Astrocyte (in vitro differentiated cells and primary cell): ENCODE measurements around the gene ZNF207. TPM values are rescaled to one million over a fixed set of nuclear protein-coding genes. Genes with fewer than 3 reads are reported as not detected.

ENCODE experiments used
- DNase-seq: peaks from one replicate; pipeline ENCODE4 v3.0.0-alpha.2; 2010; ENCODE audit warnings: low read depth
- FAIRE-seq: peaks from 2 replicates; lab custom pipeline; 2011; peaks lifted over from hg19 to GRCh38; lab: Jason Lieb, UNC
- H2AFZ ChIP-seq: 2 replicates; pipeline ENCODE4 v1.6.0; 2012; ENCODE audit warnings: low read depth, low read length, inconsistent platforms
- H3K27ac ChIP-seq: 2 replicates; pipeline ENCODE4 v1.5.1; 2011; ENCODE audit warnings: low read depth, low read length, inconsistent platforms
- H3K27me3 ChIP-seq: 2 replicates; pipeline ENCODE4 v1.6.0; 2011; ENCODE audit warnings: low read length, inconsistent platforms; ENCODE audit not compliant: insufficient read depth
- H3K36me3 ChIP-seq: 2 replicates; pipeline ENCODE4 v1.5.1; 2011; ENCODE audit warnings: low read length, inconsistent platforms; ENCODE audit not compliant: insufficient read depth
- H3K4me1 ChIP-seq: 2 replicates; pipeline ENCODE4 v1.5.1; 2011; ENCODE audit warnings: low read length, inconsistent platforms; ENCODE audit not compliant: insufficient read depth
- H3K4me2 ChIP-seq: 2 replicates; pipeline ENCODE4 v1.6.0; 2012; ENCODE audit warnings: low read length, inconsistent platforms
- H3K4me3 ChIP-seq: 2 replicates; pipeline ENCODE4 v1.5.1; 2011; ENCODE audit warnings: low read depth, mild to moderate bottlenecking, low read length, inconsistent platforms; ENCODE audit not compliant: insufficient read depth
- H3K79me2 ChIP-seq: 2 replicates; pipeline ENCODE4 v1.6.0; 2012; ENCODE audit warnings: mild to moderate bottlenecking, low read length, inconsistent platforms; ENCODE audit not compliant: insufficient read depth
- H3K9ac ChIP-seq: 2 replicates; pipeline ENCODE4 v1.6.0; 2012; ENCODE audit warnings: mild to moderate bottlenecking, low read length, inconsistent platforms
- H3K9me3 ChIP-seq: 2 replicates; pipeline ENCODE4 v1.5.1; 2012; ENCODE audit warnings: low read depth, mild to moderate bottlenecking, low read length, inconsistent platforms; ENCODE audit not compliant: insufficient read depth
- H4K20me1 ChIP-seq: 2 replicates; pipeline ENCODE4 v1.6.0; 2012; ENCODE audit warnings: low read length, inconsistent platforms; ENCODE audit not compliant: insufficient read depth
- H3K27ac Mint-ChIP-seq: one replicate; pipeline ENCODE4 v1.8.0; 2021; ENCODE audit warnings: mild to moderate bottlenecking, mixed read lengths; ENCODE audit not compliant: unreplicated experiment
- H3K27me3 Mint-ChIP-seq: one replicate; pipeline ENCODE4 v1.8.0; 2021; ENCODE audit warnings: low read depth, mixed read lengths; ENCODE audit not compliant: unreplicated experiment
- H3K36me3 Mint-ChIP-seq: one replicate; pipeline ENCODE4 v1.8.0; 2021; ENCODE audit warnings: low read depth, mixed read lengths; ENCODE audit not compliant: unreplicated experiment
- H3K4me1 Mint-ChIP-seq: one replicate; pipeline ENCODE4 v1.8.0; 2021; ENCODE audit warnings: low read depth, mixed read lengths; ENCODE audit not compliant: unreplicated experiment
- H3K4me3 Mint-ChIP-seq: one replicate; pipeline ENCODE4 v1.8.0; 2021; ENCODE audit warnings: mild to moderate bottlenecking, moderate library complexity, mixed read lengths; ENCODE audit not compliant: unreplicated experiment
- H3K9me3 Mint-ChIP-seq: one replicate; pipeline ENCODE4 v1.8.0; 2021; ENCODE audit warnings: mild to moderate bottlenecking, mixed read lengths; ENCODE audit not compliant: unreplicated experiment
- CTCF ChIP-seq: IDR thresholded peaks from 2 replicates; pipeline ENCODE4 v1.5.1; 2011; ENCODE audit warnings: low read depth, mild to moderate bottlenecking, inconsistent platforms, low read length, moderate library complexity; ENCODE audit not compliant: insufficient read depth
- EZH2 ChIP-seq: IDR thresholded peaks from 2 replicates; pipeline ENCODE4 v1.6.1; 2012; ENCODE audit warnings: mild to moderate bottlenecking, low read length, inconsistent platforms; ENCODE audit not compliant: insufficient read depth
- total RNA-seq: library from RNA; stranded (reverse); gene quantifications from 2 replicates; pipeline ENCODE4 v1.2.1, GENCODE V29; 2021

Gene ZNF207
- total RNA-seq, 1 donor from 2014 or later = 168 TPM

GRCh38 chr17:32382526-32383223 lies 32.7 kb downstream of the ZNF207 start:
- peaks cover 9% of the 10 kb centered on the region for H3K4me1 Mint-ChIP-seq
- peaks cover 8% of the 10 kb centered on the region for H3K36me3 Mint-ChIP-seq
- H3K79me2 ChIP-seq = peaks cover 16% of the 10 kb centered on the region
- peaks cover 45% of the 10 kb centered on the region for H3K36me3 ChIP-seq
- H3K27ac Mint-ChIP-seq = no peak overlapping the region
- DNase-seq (no peak), FAIRE-seq (no peak)
- H3K4me1 ChIP-seq = no peaks in the 10 kb centered on the region
- no peaks in the 10 kb centered on the region for H3K27me3 ChIP-seq
- no peak overlapping the region for H3K4me2 ChIP-seq
- no peaks in the 10 kb centered on the region for H3K9me3 Mint-ChIP-seq
- no peak overlapping the region for H3K4me3 ChIP-seq
- H3K9ac ChIP-seq = no peak overlapping the region
- H3K27me3 Mint-ChIP-seq = no peaks in the 10 kb centered on the region
- TF ChIP-seq EZH2 (no peak), CTCF (no peak)
- peaks cover 38% of the 10 kb centered on the region for H4K20me1 ChIP-seq
- H3K4me3 Mint-ChIP-seq = no peak overlapping the region
- no peaks in the 10 kb centered on the region for H3K9me3 ChIP-seq
- H3K27ac ChIP-seq = no peak overlapping the region
- no peak overlapping the region for H2AFZ ChIP-seq

GRCh38 chr17:32383926-32384434 lies 34.0 kb downstream of the ZNF207 start:
- H3K36me3 ChIP-seq = peaks cover 33% of the 10 kb centered on the region
- no peak overlapping the region for H2AFZ ChIP-seq
- Mint-ChIP-seq H3K27me3 (no peaks in the 10 kb centered on the region), H3K9me3 (no peaks in the 10 kb centered on the region), H3K27ac (no peak overlapping the region), H3K4me3 (no peak overlapping the region), H3K36me3 (peaks cover 6% of the 10 kb centered on the region), H3K4me1 (peaks cover 9% of the 10 kb centered on the region)
- H3K27ac ChIP-seq = no peak overlapping the region
- no peak overlapping the region for H3K4me2 ChIP-seq
- no peaks in the 10 kb centered on the region for H3K9me3 ChIP-seq
- no peaks in the 10 kb centered on the region for H3K4me1 ChIP-seq
- no peak overlapping the region for H3K9ac ChIP-seq
- peaks cover 30% of the 10 kb centered on the region for H4K20me1 ChIP-seq
- peaks cover 8% of the 10 kb centered on the region for H3K79me2 ChIP-seq
- DNase-seq (no peak), FAIRE-seq (no peak)
- H3K27me3 ChIP-seq = no peaks in the 10 kb centered on the region
- no peak overlapping the region for H3K4me3 ChIP-seq
- TF ChIP-seq EZH2 (no peak), CTCF (no peak)

- Histone ChIP-seq H3K9ac (no peak overlapping the region), H3K79me2 (peaks cover under 1% of the 10 kb centered on the region), H3K9me3 (no peaks in the 10 kb centered on the region), H3K4me1 (no peaks in the 10 kb centered on the region), H3K4me2 (no peak overlapping the region), H3K27ac (no peak overlapping the region), H2AFZ (no peak overlapping the region), H3K4me3 (no peak overlapping the region), H3K27me3 (no peaks in the 10 kb centered on the region), H4K20me1 (peaks cover 23% of the 10 kb centered on the region), H3K36me3 (peaks cover 22% of the 10 kb centered on the region)
- Mint-ChIP-seq H3K4me3 (no peak overlapping the region), H3K9me3 (no peaks in the 10 kb centered on the region), H3K36me3 (peaks cover 6% of the 10 kb centered on the region), H3K27me3 (no peaks in the 10 kb centered on the region), H3K27ac (peak overlapping the region; percentile 6), H3K4me1 (peaks cover 9% of the 10 kb centered on the region)
- FAIRE-seq (no peak), DNase-seq (no peak)
- no peak for TF ChIP-seq CTCF
- TF ChIP-seq EZH2 = no peak
Observed at GRCh38 chr17:32385121-32385520, 35.2 kb downstream of the ZNF207 start.
